Erythroblast (primary cell): ENCODE data around the gene SPNS3.

Experiments
- GATA1 ChIP-seq: IDR thresholded peaks from 2 replicates; pipeline ENCODE4 v1.6.1; 2011; ENCODE audit warnings: low read depth, mild to moderate bottlenecking, control low read depth, low read length, moderate library complexity
- POLR2A ChIP-seq: IDR thresholded peaks from 2 replicates; pipeline ENCODE4 v1.6.1; 2011; ENCODE audit warnings: mild to moderate bottlenecking, low read length

- TF ChIP-seq POLR2A, result no peak
- no peak for TF ChIP-seq GATA1
These were observed 30.2 kb downstream of the SPNS3 start for GRCh38 chr17:4463818-4464476.
